Stomach (tissue), 4 donors: ENCODE data around the gene IER5.

Experiments
- CTCF ChIP-seq, 7 experiments: fragments of 450-650 bp in 4 of 7; fragments of 200-600 bp in 3 of 7; sonication (generic) in 3 of 7; IDR thresholded peaks; one replicate each; pipeline ENCODE4 v1.5.1; 2016 to 2019; ENCODE audit warnings: antibody characterized with exemption in 7 of 7, control low read depth in 2 of 7, mild to moderate bottlenecking in 1 of 7
- POLR2A ChIP-seq, 4 donors: fragments of 450-650 bp; IDR thresholded peaks; one replicate each; pipeline ENCODE4 v1.6.1; 2016; ENCODE audit warnings: antibody characterized with exemption in 4 of 4, control low read depth in 2 of 4, mild to moderate bottlenecking in 1 of 4, moderate library complexity in 1 of 4
- POLR2AphosphoS5 ChIP-seq, 3 donors: sonication (generic); formaldehyde crosslinking; IDR thresholded peaks; one replicate each; pipeline ENCODE4 v1.6.1; 2016; ENCODE audit warnings: antibody characterized with exemption in 3 of 3

GRCh38 chr1:181133441-181133951 lies 45.0 kb downstream of the IER5 start:
- TF ChIP-seq POLR2AphosphoS5 (IDR thresholded peaks at IDR 0.05) (no peak), POLR2A (IDR thresholded peaks at IDR 0.05) (no peak), CTCF (IDR thresholded peaks at IDR 0.05) (no peak)
